GM10248 (cell line): ENCODE data around the gene AGMO.

Experiments used
- CTCF ChIA-PET: fragments of 300-600 bp; sonication (Branson Sonifier 250); formaldehyde crosslinking; extraction: SDS; loops from one replicate; lab custom pipeline; 2021; ENCODE audit warnings: antibody characterized with exemption; lab: Yijun Ruan, JAX
- POLR2A ChIA-PET: fragments of 350-650 bp; sonication (Branson Sonifier 250); formaldehyde crosslinking; extraction: SDS; loops from one replicate; lab custom pipeline; 2020; ENCODE audit warnings: antibody characterized with exemption; lab: Yijun Ruan, JAX
- DNase-seq: peaks from one replicate; pipeline ENCODE4 v3.0.0; 2012; ENCODE audit errors: extremely low spot score
- CTCF ChIP-seq: IDR thresholded peaks from 2 replicates; pipeline ENCODE4 v1.5.1; 2012; ENCODE audit warnings: mild to moderate bottlenecking, low read depth; ENCODE audit errors: extremely low read depth, missing control alignments, control extremely low read depth

The AGMO gene

GRCh38 chr7:15399441-15399840 lies 162.4 kb downstream of the AGMO start:
- no peak for DNase-seq
- CTCF ChIA-PET: interaction anchor here (1.3 kb wide), 1 partner anchor 9 kb away, joined by 7 read pairs; no protein-coding TSS in a partner anchor
- no peak for TF ChIP-seq CTCF
- POLR2A ChIA-PET: no interaction called here

GRCh38 chr7:15397922-15398760 lies 163.7 kb downstream of the AGMO start:
- POLR2A ChIA-PET: no interaction called here
- no peak for DNase-seq
- TF ChIP-seq CTCF: no peak
- CTCF ChIA-PET: interaction anchor here (1.3 to 2.2 kb wide), 3 partner anchors 8 to 33 kb away, joined by 3 to 9 read pairs (median 4); no protein-coding TSS in a partner anchor

GRCh38 chr7:15397159-15397550 lies 164.7 kb downstream of the AGMO start:
- CTCF ChIA-PET: interaction anchor here (1.2 to 2.2 kb wide), 3 partner anchors 11 to 32 kb away, joined by 3 to 9 read pairs (median 3); no protein-coding TSS in a partner anchor
- POLR2A ChIA-PET: no interaction called here
- no peak for TF ChIP-seq CTCF
- DNase-seq: no peak

GRCh38 chr7:15396210-15397158 lies 165.3 kb downstream of the AGMO start:
- ChIA-PET CTCF (interaction anchor here (0.9 to 2.2 kb wide), 5 partner anchors 12 to 325 kb away, joined by 3 to 9 read pairs (median 3); no protein-coding TSS in a partner anchor), POLR2A (no interaction called here)
- DNase-seq: no peak
- TF ChIP-seq CTCF: no peak

- no peak for TF ChIP-seq CTCF
- CTCF ChIA-PET: interaction anchor here (0.9 to 1.7 kb wide), 5 partner anchors 10 to 32 kb away, joined by 3 to 4 read pairs (median 3); no protein-coding TSS in a partner anchor
- POLR2A ChIA-PET: no interaction called here
Measured at GRCh38 chr7:15389073-15389472, 172.7 kb downstream of the AGMO start.

More at GRCh38 chr7:15389073-15389472, 172.7 kb downstream of the AGMO start:
- no peak for DNase-seq
